Measurements from ENCODE around the gene SMAD3.

SMAD3 gene

GRCh38 chr15:67068710-67069400 lies 3.5 kb downstream of the SMAD3 start:
- no peaks in the 10 kb centered on the region for H3K9me3 ChIP-seq (ENCODE audit: control insufficient read depth, insufficient read depth, low read depth, low read length)
- H3K4me3 ChIP-seq (ENCODE audit: low read depth, low read length): no peak overlapping the region
- ChIA-PET POLR2A (no interaction called here), CTCF (interaction anchor here (0.6 to 4.0 kb wide), 8 partner anchors 12 to 404 kb away, joined by 3 to 24 read pairs (median 3); no protein-coding TSS in a partner anchor)
- H3K4me1 ChIP-seq (ENCODE audit: control insufficient read depth, insufficient read depth, low read length): peaks cover 22% of the 10 kb centered on the region
- H3K27ac ChIP-seq (ENCODE audit: extremely low read depth, low read depth, low read length): no peak overlapping the region; the same call in 1 of the 2 replicates
- TF ChIP-seq PRDM1 (tag by site-specific recombination; IDR thresholded peaks at IDR 0.05) (peak; percentile 62; the same call in 1 of the 2 replicates), ZNF585B (tag by site-specific recombination; IDR thresholded peaks at IDR 0.05) (no peak), EGR2 (tag by site-specific recombination; IDR thresholded peaks at IDR 0.05; ENCODE audit: low read depth) (0 out of 2 replicates have a peak, but pooled peaks have one; percentile 7), TSHZ1 (tag by site-specific recombination; IDR thresholded peaks at IDR 0.05; ENCODE audit: borderline replicate concordance) (no peak), SP7 (tag by site-specific recombination; IDR thresholded peaks at IDR 0.05) (0 out of 2 replicates have a peak, but pooled peaks have one; percentile 31), ZNF48 (tag by site-specific recombination; IDR thresholded peaks at IDR 0.05) (no peak)
- H3K36me3 ChIP-seq (ENCODE audit: control insufficient read depth in 2 of 2, insufficient read depth in 1 of 2, low read length in 2 of 2): peaks cover 0 to 12% of the 10 kb centered on the region in 2 experiments; a peak in 1 of 3 replicates

DNA sequence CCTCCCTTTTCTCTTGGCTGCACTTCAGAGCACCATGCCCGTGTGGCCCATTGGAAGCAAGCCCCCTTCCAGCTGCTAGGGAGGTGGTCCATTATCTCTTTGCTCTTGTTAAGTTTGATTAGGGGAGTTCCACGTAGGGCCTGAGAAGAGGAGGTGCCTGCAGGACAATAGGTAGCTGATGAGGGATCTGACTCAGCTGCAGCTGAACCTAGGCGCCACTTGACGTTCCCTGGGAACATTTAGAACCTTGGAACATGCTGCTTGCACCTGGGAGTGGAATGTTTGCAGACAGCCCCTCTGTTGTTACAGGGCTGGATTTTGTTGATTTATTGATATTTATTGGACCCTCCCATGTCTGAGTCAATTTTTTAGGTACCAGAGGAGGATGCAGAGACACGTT lies 4.7 kb downstream of the SMAD3 start:
- Histone ChIP-seq H3K27ac (ENCODE audit: extremely low read depth, low read depth, low read length) (no peak overlapping the region), H3K36me3 (ENCODE audit: control insufficient read depth in 2 of 2, insufficient read depth in 1 of 2, low read length in 2 of 2) (peaks cover 0 to 12% of the 10 kb centered on the region in 2 experiments; a peak in 1 of 3 replicates), H3K4me3 (ENCODE audit: low read depth, low read length) (no peak overlapping the region), H3K4me1 (ENCODE audit: control insufficient read depth, insufficient read depth, low read length) (peaks cover 18% of the 10 kb centered on the region), H3K9me3 (ENCODE audit: control insufficient read depth, insufficient read depth, low read depth, low read length) (no peaks in the 10 kb centered on the region)
- ChIA-PET POLR2A (interaction anchor here (0.7 to 0.8 kb wide), 2 partner anchors 14 to 21 kb away, joined by 3 to 4 read pairs; no protein-coding TSS in a partner anchor), CTCF (interaction anchor here (0.6 to 4.0 kb wide), 3 partner anchors 11 to 387 kb away, joined by 3 to 24 read pairs (median 3); no protein-coding TSS in a partner anchor)
- no peak for TF ChIP-seq FEZF1 (tag by site-specific recombination; IDR thresholded peaks at IDR 0.05)
- peak; percentile 85 for TF ChIP-seq ZBTB48 (tag by site-specific recombination; IDR thresholded peaks at IDR 0.05)
- no peak for TF ChIP-seq ZNF133 (tag by site-specific recombination; IDR thresholded peaks at IDR 0.05)

- Histone ChIP-seq H3K4me1 (ENCODE audit: control insufficient read depth, insufficient read depth, low read length) (peaks cover 21% of the 10 kb centered on the region), H3K36me3 (ENCODE audit: control insufficient read depth in 2 of 2, insufficient read depth in 1 of 2, low read length in 2 of 2) (peaks cover 0 to 12% of the 10 kb centered on the region in 2 experiments; a peak in 1 of 3 replicates), H3K4me3 (ENCODE audit: low read depth, low read length) (no peak overlapping the region), H3K9me3 (ENCODE audit: control insufficient read depth, insufficient read depth, low read depth, low read length) (no peaks in the 10 kb centered on the region), H3K27ac (ENCODE audit: extremely low read depth, low read depth, low read length) (no peak overlapping the region)
- CTCF ChIA-PET: interaction anchor here (0.5 to 4.0 kb wide), 6 partner anchors 10 to 578 kb away, joined by 3 to 24 read pairs (median 4); no protein-coding TSS in a partner anchor
- POLR2A ChIA-PET: interaction anchor here (0.7 to 1.3 kb wide), 3 partner anchors 13 to 78 kb away, joined by 3 to 4 read pairs (median 3); no protein-coding TSS in a partner anchor
- TF ChIP-seq, protein P1, sequence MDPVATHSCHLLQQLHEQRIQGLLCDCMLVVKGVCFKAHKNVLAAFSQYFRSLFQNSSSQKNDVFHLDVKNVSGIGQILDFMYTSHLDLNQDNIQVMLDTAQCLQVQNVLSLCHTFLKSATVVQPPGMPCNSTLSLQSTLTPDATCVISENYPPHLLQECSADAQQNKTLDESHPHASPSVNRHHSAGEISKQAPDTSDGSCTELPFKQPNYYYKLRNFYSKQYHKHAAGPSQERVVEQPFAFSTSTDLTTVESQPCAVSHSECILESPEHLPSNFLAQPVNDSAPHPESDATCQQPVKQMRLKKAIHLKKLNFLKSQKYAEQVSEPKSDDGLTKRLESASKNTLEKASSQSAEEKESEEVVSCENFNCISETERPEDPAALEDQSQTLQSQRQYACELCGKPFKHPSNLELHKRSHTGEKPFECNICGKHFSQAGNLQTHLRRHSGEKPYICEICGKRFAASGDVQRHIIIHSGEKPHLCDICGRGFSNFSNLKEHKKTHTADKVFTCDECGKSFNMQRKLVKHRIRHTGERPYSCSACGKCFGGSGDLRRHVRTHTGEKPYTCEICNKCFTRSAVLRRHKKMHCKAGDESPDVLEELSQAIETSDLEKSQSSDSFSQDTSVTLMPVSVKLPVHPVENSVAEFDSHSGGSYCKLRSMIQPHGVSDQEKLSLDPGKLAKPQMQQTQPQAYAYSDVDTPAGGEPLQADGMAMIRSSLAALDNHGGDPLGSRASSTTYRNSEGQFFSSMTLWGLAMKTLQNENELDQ (tag by site-specific recombination; IDR thresholded peaks at IDR 0.05; ENCODE audit: low read depth): no peak
- TF ChIP-seq ZNF624 (tag by site-specific recombination; IDR thresholded peaks at IDR 0.05) (no peak), ZNF792 (tag by site-specific recombination; IDR thresholded peaks at IDR 0.05) (no peak), ZNF37A (tag by site-specific recombination; IDR thresholded peaks at IDR 0.05) (no peak), ZBTB6 (tag by site-specific recombination; IDR thresholded peaks at IDR 0.05) (no peak), ZNF26 (tag by site-specific recombination; IDR thresholded peaks at IDR 0.05) (no peak), ZNF423 (tag by site-specific recombination; IDR thresholded peaks at IDR 0.05) (no peak), ZNF549 (tag by site-specific recombination; IDR thresholded peaks at IDR 0.05) (no peak), ZNF585B (tag by site-specific recombination; IDR thresholded peaks at IDR 0.05) (no peak)
- TF ChIP-seq, protein P2, sequence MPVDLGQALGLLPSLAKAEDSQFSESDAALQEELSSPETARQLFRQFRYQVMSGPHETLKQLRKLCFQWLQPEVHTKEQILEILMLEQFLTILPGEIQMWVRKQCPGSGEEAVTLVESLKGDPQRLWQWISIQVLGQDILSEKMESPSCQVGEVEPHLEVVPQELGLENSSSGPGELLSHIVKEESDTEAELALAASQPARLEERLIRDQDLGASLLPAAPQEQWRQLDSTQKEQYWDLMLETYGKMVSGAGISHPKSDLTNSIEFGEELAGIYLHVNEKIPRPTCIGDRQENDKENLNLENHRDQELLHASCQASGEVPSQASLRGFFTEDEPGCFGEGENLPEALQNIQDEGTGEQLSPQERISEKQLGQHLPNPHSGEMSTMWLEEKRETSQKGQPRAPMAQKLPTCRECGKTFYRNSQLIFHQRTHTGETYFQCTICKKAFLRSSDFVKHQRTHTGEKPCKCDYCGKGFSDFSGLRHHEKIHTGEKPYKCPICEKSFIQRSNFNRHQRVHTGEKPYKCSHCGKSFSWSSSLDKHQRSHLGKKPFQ (tag by site-specific recombination; IDR thresholded peaks at IDR 0.05): no peak
Measured at GRCh38 chr15:67070892-67071664, 5.7 kb downstream of the SMAD3 start.
